Esophagus (tissue), 2 donors: Measurements from ENCODE around the gene THBS2. TPM values are rescaled to one million over a fixed set of nuclear protein-coding genes. Genes with fewer than 3 reads are reported as not detected.
A peak's percentile ranks its signal among the peaks of the same experiment; 100 is the strongest.

Experiments used
- H3K27ac ChIP-seq, 2 donors: one replicate each; pipeline ENCODE4 v1.5.1; 2013; ENCODE audit warnings: low read depth in 2 of 2, mild to moderate bottlenecking in 2 of 2, inconsistent platforms in 1 of 2, low read length in 1 of 2, moderate library complexity in 1 of 2
- H3K27me3 ChIP-seq, 2 donors: one replicate each; pipeline ENCODE4 v1.6.1; 2013; ENCODE audit warnings: low read length in 2 of 2, control low read depth in 1 of 2, mild to moderate bottlenecking in 1 of 2; ENCODE audit not compliant: insufficient read depth in 2 of 2, control insufficient read depth in 1 of 2
- H3K36me3 ChIP-seq, 2 donors: one replicate each; pipeline ENCODE4 v1.6.1; 2013; ENCODE audit warnings: low read length in 1 of 2; ENCODE audit not compliant: control insufficient read depth in 2 of 2, insufficient read depth in 2 of 2
- H3K4me1 ChIP-seq, 2 donors: one replicate each; pipeline ENCODE4 v1.6.1; 2013; ENCODE audit warnings: low read length in 1 of 2; ENCODE audit not compliant: control insufficient read depth in 2 of 2, insufficient read depth in 2 of 2
- H3K4me3 ChIP-seq, 2 donors: one replicate each; pipeline ENCODE4 v1.5.1; 2013; ENCODE audit warnings: low read length in 2 of 2, mild to moderate bottlenecking in 2 of 2, low read depth in 1 of 2, moderate library complexity in 1 of 2
- H3K9me3 ChIP-seq, 2 donors: one replicate each; pipeline ENCODE4 v1.6.1; 2013; ENCODE audit warnings: mild to moderate bottlenecking in 2 of 2, low read depth in 1 of 2, low read length in 1 of 2, moderate library complexity in 1 of 2; ENCODE audit not compliant: control insufficient read depth in 2 of 2, insufficient read depth in 1 of 2
- WGBS, 2 donors: extraction: QIAGEN DNeasy Blood & Tissue Kit; methylation state at CpG; one replicate each; pipeline ENCODE4 v1.1.7; 2013; 5-methylcytosine and 5-hydroxymethylcytosine counted together
- polyA plus RNA-seq, 2 donors: library from polyadenylated mRNA; stranded (reverse); fragments of 200-250 nt; gene quantifications; one replicate each; pipeline ENCODE4 v1.2.3, GENCODE V29; 2013
- donor health status: healthy with polysubstance abuse.
- donor health status: Bipolar disorder and iron deficiency.

The THBS2 gene
- polyA plus RNA-seq, 2 donors, result 1.6 to 2.5 TPM

- peaks cover 0 to 2% of the 10 kb centered on the region in 2 donors for H3K9me3 ChIP-seq
- H3K36me3 ChIP-seq, result peaks cover 0 to 2% of the 10 kb centered on the region in 2 donors
- H3K27ac ChIP-seq, result peak overlapping the region in 1 of 2 donors; percentile 63
- peaks cover 8 to 9% of the 10 kb centered on the region in 2 donors for H3K4me1 ChIP-seq
- WGBS, 2 donors, result 17 to 30% methylated on average over 14 of the region's 14 CpGs
- no peaks in the 10 kb centered on the region for H3K27me3 ChIP-seq
- peak overlapping the region; percentile 20 to 27 for H3K4me3 ChIP-seq
Measured at GRCh38 chr6:169252505-169253189, 999 bp downstream of the THBS2 start.

DNA sequence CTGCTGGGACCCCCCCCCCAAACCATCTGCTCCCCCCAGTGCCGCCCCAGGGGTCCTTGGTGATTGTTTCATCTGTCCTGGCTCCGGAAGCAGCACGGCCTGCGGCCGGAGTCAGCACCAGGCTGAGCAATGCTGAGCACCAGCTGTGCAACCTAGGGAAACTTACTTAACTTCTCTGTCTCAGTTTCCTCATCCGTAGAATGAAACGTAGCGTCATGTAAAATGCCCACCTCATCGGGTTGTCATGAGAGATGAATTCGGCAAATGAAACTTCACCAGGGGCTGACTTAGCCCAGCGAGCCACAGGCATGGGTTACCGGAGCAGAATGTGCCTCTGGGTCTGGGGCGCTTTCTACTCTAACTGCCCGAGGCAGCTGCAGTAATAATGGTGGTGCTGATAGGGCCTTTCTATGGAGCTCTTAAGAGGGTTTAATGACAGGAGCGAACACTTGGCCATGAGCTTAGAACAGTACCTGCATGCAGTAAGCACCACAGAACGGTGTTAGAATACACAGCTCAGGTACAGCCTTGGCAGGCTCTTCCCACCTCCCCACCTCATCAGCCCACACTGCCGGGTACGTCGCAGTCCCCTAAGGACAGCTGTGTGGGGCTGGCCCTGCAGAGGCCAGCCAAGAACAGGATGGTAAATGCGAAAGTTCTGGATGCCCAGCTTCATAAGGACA, 1.7 kb downstream of the THBS2 start:
- peaks cover 8 to 9% of the 10 kb centered on the region in 2 donors for H3K4me1 ChIP-seq
- H3K36me3 ChIP-seq, result peaks cover 0 to 2% of the 10 kb centered on the region in 2 donors
- H3K27ac ChIP-seq, result peak overlapping the region; percentile 42 to 63
- H3K9me3 ChIP-seq, result peaks cover 0 to 2% of the 10 kb centered on the region in 2 donors
- no peaks in the 10 kb centered on the region for H3K27me3 ChIP-seq
- 35 to 50% methylated on average over 20 of the region's 20 CpGs for WGBS, 2 donors
- peak overlapping the region; percentile 5 to 27 for H3K4me3 ChIP-seq

- Histone ChIP-seq H3K27me3 (no peaks in the 10 kb centered on the region), H3K27ac (peak overlapping the region in 1 of 2 donors; percentile 42), H3K4me1 (peaks cover 8 to 9% of the 10 kb centered on the region in 2 donors), H3K4me3 (no peak overlapping the region), H3K36me3 (peaks cover 0 to 2% of the 10 kb centered on the region in 2 donors), H3K9me3 (peaks cover 0 to 2% of the 10 kb centered on the region in 2 donors)
- 40 to 50% methylated on average over 6 of the region's 6 CpGs for WGBS, 2 donors
Measured at GRCh38 chr6:169251371-169251802, 2.3 kb downstream of the THBS2 start.

DNA sequence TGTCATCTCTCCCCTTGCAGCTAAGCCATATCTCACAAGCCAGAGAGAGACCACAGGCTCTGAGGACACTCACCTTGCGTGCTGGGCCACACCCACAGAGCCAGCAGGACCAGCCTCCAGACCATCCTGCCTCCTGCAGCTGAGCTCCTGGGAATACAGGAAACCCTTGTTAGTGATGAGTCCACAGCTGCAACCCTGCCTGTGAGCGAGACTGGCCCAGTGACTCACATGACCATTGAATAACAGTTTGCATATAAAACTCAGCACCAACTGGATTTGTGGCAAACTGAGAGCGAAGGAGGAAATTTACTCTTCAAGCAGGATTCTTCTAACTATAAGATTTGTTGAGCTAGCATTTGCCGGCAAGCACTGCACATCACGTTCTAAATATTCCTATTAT, 3.0 kb downstream of the THBS2 start:
- no peak overlapping the region for H3K27ac ChIP-seq

GRCh38 chr6:169249057-169249456, 4.6 kb downstream of the THBS2 start:
- Histone ChIP-seq H3K27me3 (no peaks in the 10 kb centered on the region), H3K9me3 (peaks cover 0 to 2% of the 10 kb centered on the region in 2 donors), H3K36me3 (peaks cover 0 to 2% of the 10 kb centered on the region in 2 donors), H3K4me3 (no peak overlapping the region), H3K27ac (no peak overlapping the region), H3K4me1 (peaks cover 4 to 6% of the 10 kb centered on the region in 2 donors)
- 86 to 91% methylated on average over 16 of the region's 16 CpGs for WGBS, 2 donors

More for the DNA sequence above, 3.0 kb downstream of the THBS2 start:
- no peak overlapping the region for H3K4me3 ChIP-seq
- no peaks in the 10 kb centered on the region for H3K27me3 ChIP-seq
- WGBS, 2 donors, result 57 to 67% methylated on average over 5 of the region's 5 CpGs
- peaks cover 0 to 2% of the 10 kb centered on the region in 2 donors for H3K36me3 ChIP-seq
- peaks cover 8 to 9% of the 10 kb centered on the region in 2 donors for H3K4me1 ChIP-seq
- peaks cover 0 to 2% of the 10 kb centered on the region in 2 donors for H3K9me3 ChIP-seq

DNA sequence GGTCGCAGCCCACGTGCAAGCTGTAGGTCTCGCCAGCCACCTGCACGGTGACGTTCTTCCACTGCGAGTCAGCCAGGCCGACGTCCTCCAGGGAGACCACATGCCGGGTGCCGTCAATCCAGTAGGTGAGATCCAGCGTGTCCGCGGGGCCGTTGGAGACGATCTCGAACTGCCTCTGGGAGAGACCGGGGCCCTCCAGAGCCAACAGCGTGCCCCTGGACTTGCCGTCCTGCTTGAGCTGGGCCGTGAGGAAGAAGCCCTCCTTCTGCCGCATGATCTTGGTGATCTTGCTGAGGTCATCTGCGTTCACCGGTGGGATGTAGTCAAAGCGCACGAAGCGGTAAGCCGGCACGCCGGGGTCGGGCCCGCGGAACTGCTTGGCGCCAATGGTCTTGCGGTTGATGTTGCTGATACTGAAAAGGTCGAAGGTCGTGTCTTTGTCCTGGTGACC, 5.1 kb downstream of the THBS2 start:
- Histone ChIP-seq H3K27me3 (no peaks in the 10 kb centered on the region), H3K36me3 (peaks cover 0 to 2% of the 10 kb centered on the region in 2 donors), H3K27ac (no peak overlapping the region), H3K4me3 (no peak overlapping the region), H3K4me1 (peaks cover 2 to 3% of the 10 kb centered on the region in 2 donors), H3K9me3 (peaks cover 0 to 2% of the 10 kb centered on the region in 2 donors)
- 96 to 97% methylated on average over 36 of the region's 36 CpGs for WGBS, 2 donors

GRCh38 chr6:169247991-169248390, 5.7 kb downstream of the THBS2 start:
- Histone ChIP-seq H3K4me1 (peaks cover 2 to 3% of the 10 kb centered on the region in 2 donors), H3K27ac (no peak overlapping the region), H3K27me3 (no peaks in the 10 kb centered on the region), H3K4me3 (no peak overlapping the region), H3K9me3 (peaks cover 0 to 2% of the 10 kb centered on the region in 2 donors), H3K36me3 (peaks cover 0 to 2% of the 10 kb centered on the region in 2 donors)
- WGBS, 2 donors, result 89 to 90% methylated on average over 8 of the region's 8 CpGs

GRCh38 chr6:169247419-169247818, 6.2 kb downstream of the THBS2 start:
- H3K9me3 ChIP-seq, result peaks cover 0 to 2% of the 10 kb centered on the region in 2 donors
- no peak overlapping the region for H3K4me3 ChIP-seq
- no peak overlapping the region for H3K27ac ChIP-seq
- 89 to 92% methylated on average over 4 of the region's 4 CpGs for WGBS, 2 donors
- no peaks in the 10 kb centered on the region for H3K27me3 ChIP-seq
- H3K36me3 ChIP-seq, result peaks cover 0 to 2% of the 10 kb centered on the region in 2 donors
- peaks cover 2 to 3% of the 10 kb centered on the region in 2 donors for H3K4me1 ChIP-seq

- Histone ChIP-seq H3K27me3 (no peaks in the 10 kb centered on the region), H3K4me1 (peaks cover 2 to 3% of the 10 kb centered on the region in 2 donors), H3K27ac (no peak overlapping the region), H3K9me3 (peaks cover 0 to 2% of the 10 kb centered on the region in 2 donors), H3K36me3 (peaks cover 0 to 2% of the 10 kb centered on the region in 2 donors), H3K4me3 (no peak overlapping the region)
- WGBS, 2 donors, result 83 to 85% methylated on average over 6 of the region's 6 CpGs
Measured at GRCh38 chr6:169246445-169246844, 7.2 kb downstream of the THBS2 start.
